ENCODE results near the gene CIRBP.

Gene CIRBP

DNA sequence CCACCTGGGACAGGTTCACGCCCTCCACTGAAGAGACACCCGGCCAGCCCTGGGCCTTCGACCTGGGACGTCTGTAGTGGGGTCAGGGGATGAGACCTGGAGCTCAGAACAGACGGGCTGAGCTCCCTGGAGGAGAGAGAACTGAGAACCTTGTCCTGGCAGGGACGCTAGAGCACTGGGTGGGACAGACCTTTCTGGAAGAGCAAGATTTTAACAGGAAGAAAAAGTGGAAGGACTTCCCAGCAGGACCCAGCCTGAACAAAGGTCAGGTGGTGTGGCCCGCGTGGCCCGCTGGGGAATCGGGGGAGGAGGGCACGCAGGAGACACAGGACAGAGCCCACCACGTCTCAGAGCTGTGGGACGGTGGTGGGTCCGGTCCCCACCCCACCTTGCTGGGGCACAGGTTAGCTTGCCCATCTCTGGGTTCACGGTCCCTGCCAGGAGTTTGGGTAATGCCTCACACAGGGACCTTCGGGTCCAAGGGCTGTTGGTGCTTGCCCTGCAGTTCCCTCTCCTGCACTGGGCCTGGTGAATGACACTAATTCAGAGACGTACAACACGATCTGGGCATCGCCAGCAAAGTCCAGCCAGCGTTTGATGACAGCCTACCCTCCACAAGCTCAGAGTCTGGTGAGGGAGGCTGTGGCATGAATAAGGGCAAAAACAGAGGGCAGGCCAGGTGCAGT is 15.3 kb downstream of the CIRBP start:
- TF ChIP-seq CTCF (IDR thresholded peaks at IDR 0.05; ENCODE audit: low read depth, low read length, missing control alignments) = no peak
- no peak for DNase-seq (ENCODE audit: low read depth)
- no peak overlapping the region for H3K4me3 ChIP-seq (ENCODE audit: low read depth, low read length)
- in situ Hi-C loops (cut with HindIII; ENCODE audit: low sequenced_read_pairs) = loop anchor here (5.0 kb wide), 2 partner anchors 38 to 128 kb away; no protein-coding TSS in a partner anchor

GRCh38 chr19:1284979-1285736 is 16.0 kb downstream of the CIRBP start:
- H3K4me3 ChIP-seq (ENCODE audit: low read depth, low read length) = no peak overlapping the region
- TF ChIP-seq CTCF (IDR thresholded peaks at IDR 0.05; ENCODE audit: low read depth, low read length, missing control alignments) = no peak
- in situ Hi-C loops (cut with HindIII; ENCODE audit: low sequenced_read_pairs) = loop anchor here (5.0 kb wide), 2 partner anchors 37 to 127 kb away; no protein-coding TSS in a partner anchor
- DNase-seq (ENCODE audit: low read depth) = no peak

DNA sequence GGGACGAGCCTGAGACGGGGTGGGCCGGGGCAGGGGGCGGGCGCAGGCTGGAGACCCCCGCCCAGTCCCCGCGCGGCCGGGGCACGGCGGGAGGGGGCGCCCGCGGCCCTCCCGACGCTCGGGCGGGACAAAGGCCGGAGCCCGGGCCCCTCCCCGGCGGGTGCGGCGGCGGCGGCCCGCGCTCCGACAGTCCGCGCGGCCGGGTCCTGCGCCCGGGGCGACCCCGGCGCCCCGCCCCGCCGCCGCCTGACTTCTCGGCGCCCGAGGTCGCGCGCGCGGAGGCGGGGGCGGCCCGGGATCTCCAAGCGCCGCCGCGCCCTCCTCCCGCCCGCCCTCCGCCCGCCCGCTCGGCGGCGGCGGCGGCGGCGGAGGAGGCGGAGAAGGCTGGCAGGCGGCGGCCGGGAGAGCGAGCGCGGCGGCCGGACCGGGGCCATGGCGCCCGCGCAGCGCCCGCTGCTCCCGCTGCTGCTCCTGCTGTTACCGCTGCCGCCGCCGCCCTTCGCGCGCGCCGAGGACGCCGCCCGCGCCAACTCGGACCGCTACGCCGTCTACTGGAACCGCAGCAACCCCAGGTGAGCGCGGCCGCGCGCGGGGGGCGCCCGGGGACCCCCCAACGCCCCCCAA is 16.7 kb downstream of the CIRBP start, which contains the start of gene EFNA2:
EFNA2 (plus strand) TSS at position 137 of the 624 bp plus-strand sequence; CDS start at position 433, 296 bp downstream.
- no peak for TF ChIP-seq CTCF (IDR thresholded peaks at IDR 0.05; ENCODE audit: low read depth, low read length, missing control alignments)
- in situ Hi-C loops (cut with HindIII; ENCODE audit: low sequenced_read_pairs) = no loop called here
- DNase-seq (ENCODE audit: low read depth) = no peak
- peak within 1 kb of the TSS; percentile 30 for H3K4me3 ChIP-seq (ENCODE audit: low read depth, low read length)

DNA sequence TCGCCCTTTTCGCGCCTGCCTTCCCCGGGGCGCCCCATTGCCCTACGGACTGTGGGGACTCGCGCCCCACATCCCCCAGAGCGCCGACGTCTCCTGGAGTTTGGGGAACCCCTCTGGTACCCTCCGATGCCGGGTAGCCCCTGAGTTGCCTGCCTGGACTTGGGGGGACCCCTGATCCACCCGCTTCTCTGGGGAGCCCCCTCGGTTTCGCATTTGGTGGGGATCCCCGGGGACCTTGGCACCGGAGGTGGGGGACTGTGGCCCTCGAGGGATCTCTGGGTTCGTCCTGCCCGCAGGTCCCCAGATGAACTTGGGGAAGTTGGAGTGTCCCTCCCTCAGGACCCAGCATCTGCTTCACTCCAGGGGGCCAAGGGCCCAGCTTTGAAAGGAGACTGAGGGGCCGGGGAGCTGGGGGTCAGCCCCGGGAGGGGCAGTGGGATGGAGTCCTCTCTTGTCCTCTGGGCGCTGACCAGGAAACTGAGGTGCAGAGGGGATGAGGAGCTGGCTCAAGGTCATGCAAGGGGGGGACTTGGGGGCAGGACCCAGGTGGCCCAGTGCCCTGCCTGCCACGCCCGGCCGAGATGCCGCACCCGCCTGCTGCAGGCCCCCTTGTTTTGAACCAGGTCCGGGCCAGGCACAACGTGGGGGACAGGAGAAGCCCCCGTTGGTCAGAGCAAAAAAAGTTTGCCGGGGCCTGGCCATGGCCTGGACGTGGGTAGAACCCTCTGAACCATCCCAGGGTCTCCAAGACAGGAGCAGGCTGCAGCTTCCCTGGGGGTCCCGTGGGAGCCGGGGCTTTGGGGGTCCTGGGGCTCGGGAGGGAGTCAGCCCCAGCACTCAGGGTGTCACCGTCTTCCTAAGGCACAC is 17.6 kb downstream of the CIRBP start:
- no peak for DNase-seq (ENCODE audit: low read depth)
- TF ChIP-seq CTCF (IDR thresholded peaks at IDR 0.05; ENCODE audit: low read depth, low read length, missing control alignments) = no peak
- peak overlapping the region; percentile 30 for H3K4me3 ChIP-seq (ENCODE audit: low read depth, low read length)
- in situ Hi-C loops (cut with HindIII; ENCODE audit: low sequenced_read_pairs) = no loop called here

DNA sequence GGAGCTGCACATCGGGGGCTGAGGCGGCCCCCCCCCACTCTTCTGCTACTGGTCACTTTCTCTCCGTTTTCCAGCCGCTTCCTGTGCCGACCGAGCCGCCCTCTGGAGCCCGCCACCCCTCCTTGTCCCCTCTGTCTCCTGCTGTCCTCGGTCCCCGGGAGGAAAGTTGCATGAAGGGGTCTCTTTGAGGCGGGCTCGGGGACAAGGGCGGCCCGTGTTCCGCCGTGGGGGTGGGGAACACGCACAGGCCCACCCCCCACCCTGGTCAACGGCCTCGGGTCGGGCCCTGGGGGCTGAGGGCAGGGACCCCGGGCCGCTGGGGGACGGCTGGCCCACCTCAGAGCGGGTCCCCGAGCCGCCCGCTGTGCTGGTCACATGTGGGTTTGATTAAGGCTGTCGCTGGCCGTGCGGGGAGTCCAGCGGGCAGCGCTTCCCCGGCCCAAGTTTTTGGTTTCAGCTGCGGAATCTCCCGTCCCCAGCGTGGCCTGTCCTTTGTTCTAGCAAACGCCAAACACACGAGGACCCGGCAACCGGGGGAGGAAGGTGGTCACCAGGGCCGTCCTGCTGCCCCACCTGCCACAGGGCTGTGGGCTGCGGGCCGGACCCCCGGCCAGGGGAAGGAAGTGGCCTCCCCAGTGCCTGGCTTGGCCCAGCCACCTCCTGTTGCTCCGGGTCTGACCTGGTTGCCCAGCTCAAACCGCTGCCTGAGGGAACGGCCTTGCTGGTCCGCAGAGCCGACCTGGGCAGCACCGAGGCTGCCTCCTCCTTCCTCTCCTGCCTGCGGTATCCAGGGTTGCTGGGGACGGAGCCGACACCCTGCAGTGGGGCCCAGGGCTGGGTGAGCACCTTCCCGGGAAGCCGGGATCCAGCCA is 18.5 kb downstream of the CIRBP start:
- no peak for TF ChIP-seq CTCF (IDR thresholded peaks at IDR 0.05; ENCODE audit: low read depth, low read length, missing control alignments)
- in situ Hi-C loops (cut with HindIII; ENCODE audit: low sequenced_read_pairs) = no loop called here
- DNase-seq (ENCODE audit: low read depth) = no peak

More for the DNA sequence above, 18.5 kb downstream of the CIRBP start:
- no peak overlapping the region for H3K4me3 ChIP-seq (ENCODE audit: low read depth, low read length)
